Liver (tissue), 3 donors: ENCODE results near the gene RNF220.

ENCODE experiments used
- EGR1 ChIP-seq, 2 donors: IDR thresholded peaks; 2 replicates each; pipeline ENCODE4 v1.6.1; 2016 to 2018; ENCODE audit warnings: antibody characterized with exemption in 2 of 2, low read depth in 2 of 2
- FOXA1 ChIP-seq: IDR thresholded peaks from 2 replicates; pipeline ENCODE4 v1.6.1; 2016; ENCODE audit warnings: antibody characterized with exemption
- GABPA ChIP-seq, 2 donors: IDR thresholded peaks in 1 of 2; conservative IDR thresholded peaks in 1 of 2; 2 replicates each; pipeline ENCODE4 v1.6.1; 2016; ENCODE audit warnings: antibody characterized with exemption in 2 of 2, mild to moderate bottlenecking in 1 of 2, moderate library complexity in 1 of 2
- JUND ChIP-seq, 2 donors: IDR thresholded peaks; 2 replicates each; pipeline ENCODE4 v1.6.1; 2016; ENCODE audit warnings: antibody characterized with exemption in 2 of 2
- RAD21 ChIP-seq, 2 donors: IDR thresholded peaks; 2 replicates each; pipeline ENCODE4 v1.6.1; 2016; ENCODE audit warnings: antibody characterized with exemption in 2 of 2, mild to moderate bottlenecking in 2 of 2
- RXRA ChIP-seq, 2 donors: IDR thresholded peaks; 2 replicates each; pipeline ENCODE4 v1.6.1; 2017 to 2018; ENCODE audit warnings: antibody characterized with exemption in 2 of 2, mild to moderate bottlenecking in 1 of 2
- SP1 ChIP-seq: IDR thresholded peaks from 2 replicates; pipeline ENCODE4 v1.6.1; 2018; ENCODE audit warnings: antibody characterized with exemption, mild to moderate bottlenecking
- TAF1 ChIP-seq: conservative IDR thresholded peaks from 2 replicates; pipeline ENCODE4 v1.6.1; 2016; ENCODE audit warnings: antibody characterized with exemption, mild to moderate bottlenecking
- YY1 ChIP-seq: IDR thresholded peaks from 2 replicates; pipeline ENCODE4 v1.6.1; 2016; ENCODE audit warnings: antibody characterized with exemption, mild to moderate bottlenecking
- TF ChIP-seq, protein P1 (sequence below): fragments of 150-350 bp; IDR thresholded peaks from 2 replicates; pipeline ENCODE4 v1.5.1; 2017; ENCODE audit warnings: improper control_type of control experiment, low read depth, low read length; ENCODE audit not compliant: missing input control
- TF ChIP-seq, protein P2 (sequence below): IDR thresholded peaks from 2 replicates; pipeline ENCODE4 v1.6.1; 2016; ENCODE audit warnings: antibody characterized with exemption
- TF ChIP-seq, protein P3 (sequence below): IDR thresholded peaks from 2 replicates; pipeline ENCODE4 v1.6.1; 2016; ENCODE audit warnings: antibody characterized with exemption, mild to moderate bottlenecking
- TF ChIP-seq, protein P4 (sequence below): IDR thresholded peaks from 2 replicates; pipeline ENCODE4 v1.6.1; 2016; ENCODE audit warnings: antibody characterized with exemption
- TF ChIP-seq, protein P5 (sequence below): IDR thresholded peaks from 2 replicates; pipeline ENCODE4 v1.6.1; 2016; ENCODE audit warnings: antibody characterized with exemption
- donor health status: healthy.
- donor health status: healthy.

DNA sequence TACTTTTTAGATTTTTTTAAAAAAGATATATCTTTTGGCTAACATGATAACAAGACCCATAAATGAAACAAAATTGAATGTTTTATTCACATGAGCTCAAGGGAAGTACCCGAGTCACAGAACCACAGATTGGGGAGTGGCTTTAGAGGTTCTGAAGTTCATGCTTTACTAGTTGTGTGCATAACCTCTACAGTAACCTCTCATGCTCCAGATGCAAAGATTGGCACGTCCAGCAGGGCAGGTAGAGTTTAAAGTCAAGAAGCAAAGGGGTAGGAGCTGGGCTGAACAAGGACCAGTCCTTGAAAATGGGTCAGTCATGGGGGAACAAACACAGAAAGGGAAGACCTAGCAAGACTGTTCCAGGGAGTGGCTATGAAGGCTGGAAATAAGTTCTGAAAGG is 109.6 kb downstream of the RNF220 start:
- TF ChIP-seq, protein P1, sequence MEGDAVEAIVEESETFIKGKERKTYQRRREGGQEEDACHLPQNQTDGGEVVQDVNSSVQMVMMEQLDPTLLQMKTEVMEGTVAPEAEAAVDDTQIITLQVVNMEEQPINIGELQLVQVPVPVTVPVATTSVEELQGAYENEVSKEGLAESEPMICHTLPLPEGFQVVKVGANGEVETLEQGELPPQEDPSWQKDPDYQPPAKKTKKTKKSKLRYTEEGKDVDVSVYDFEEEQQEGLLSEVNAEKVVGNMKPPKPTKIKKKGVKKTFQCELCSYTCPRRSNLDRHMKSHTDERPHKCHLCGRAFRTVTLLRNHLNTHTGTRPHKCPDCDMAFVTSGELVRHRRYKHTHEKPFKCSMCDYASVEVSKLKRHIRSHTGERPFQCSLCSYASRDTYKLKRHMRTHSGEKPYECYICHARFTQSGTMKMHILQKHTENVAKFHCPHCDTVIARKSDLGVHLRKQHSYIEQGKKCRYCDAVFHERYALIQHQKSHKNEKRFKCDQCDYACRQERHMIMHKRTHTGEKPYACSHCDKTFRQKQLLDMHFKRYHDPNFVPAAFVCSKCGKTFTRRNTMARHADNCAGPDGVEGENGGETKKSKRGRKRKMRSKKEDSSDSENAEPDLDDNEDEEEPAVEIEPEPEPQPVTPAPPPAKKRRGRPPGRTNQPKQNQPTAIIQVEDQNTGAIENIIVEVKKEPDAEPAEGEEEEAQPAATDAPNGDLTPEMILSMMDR, result no peak
- TF ChIP-seq RAD21 (IDR thresholded peaks at IDR 0.05) (no peak), SP1 (no peak), FOXA1 (no peak), JUND (IDR thresholded peaks at IDR 0.05) (no peak), GABPA (IDR thresholded peaks at IDR 0.05 in 1 of 2, conservative IDR thresholded peaks at IDR 0.05 in 1 of 2) (no peak), TAF1 (no peak), YY1 (no peak), EGR1 (IDR thresholded peaks at IDR 0.05; ENCODE audit: low read depth in 2 of 2) (no peak), RXRA (IDR thresholded peaks at IDR 0.05) (no peak)
- TF ChIP-seq, protein P2, sequence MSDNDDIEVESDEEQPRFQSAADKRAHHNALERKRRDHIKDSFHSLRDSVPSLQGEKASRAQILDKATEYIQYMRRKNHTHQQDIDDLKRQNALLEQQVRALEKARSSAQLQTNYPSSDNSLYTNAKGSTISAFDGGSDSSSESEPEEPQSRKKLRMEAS, result no peak
- TF ChIP-seq, protein P3, sequence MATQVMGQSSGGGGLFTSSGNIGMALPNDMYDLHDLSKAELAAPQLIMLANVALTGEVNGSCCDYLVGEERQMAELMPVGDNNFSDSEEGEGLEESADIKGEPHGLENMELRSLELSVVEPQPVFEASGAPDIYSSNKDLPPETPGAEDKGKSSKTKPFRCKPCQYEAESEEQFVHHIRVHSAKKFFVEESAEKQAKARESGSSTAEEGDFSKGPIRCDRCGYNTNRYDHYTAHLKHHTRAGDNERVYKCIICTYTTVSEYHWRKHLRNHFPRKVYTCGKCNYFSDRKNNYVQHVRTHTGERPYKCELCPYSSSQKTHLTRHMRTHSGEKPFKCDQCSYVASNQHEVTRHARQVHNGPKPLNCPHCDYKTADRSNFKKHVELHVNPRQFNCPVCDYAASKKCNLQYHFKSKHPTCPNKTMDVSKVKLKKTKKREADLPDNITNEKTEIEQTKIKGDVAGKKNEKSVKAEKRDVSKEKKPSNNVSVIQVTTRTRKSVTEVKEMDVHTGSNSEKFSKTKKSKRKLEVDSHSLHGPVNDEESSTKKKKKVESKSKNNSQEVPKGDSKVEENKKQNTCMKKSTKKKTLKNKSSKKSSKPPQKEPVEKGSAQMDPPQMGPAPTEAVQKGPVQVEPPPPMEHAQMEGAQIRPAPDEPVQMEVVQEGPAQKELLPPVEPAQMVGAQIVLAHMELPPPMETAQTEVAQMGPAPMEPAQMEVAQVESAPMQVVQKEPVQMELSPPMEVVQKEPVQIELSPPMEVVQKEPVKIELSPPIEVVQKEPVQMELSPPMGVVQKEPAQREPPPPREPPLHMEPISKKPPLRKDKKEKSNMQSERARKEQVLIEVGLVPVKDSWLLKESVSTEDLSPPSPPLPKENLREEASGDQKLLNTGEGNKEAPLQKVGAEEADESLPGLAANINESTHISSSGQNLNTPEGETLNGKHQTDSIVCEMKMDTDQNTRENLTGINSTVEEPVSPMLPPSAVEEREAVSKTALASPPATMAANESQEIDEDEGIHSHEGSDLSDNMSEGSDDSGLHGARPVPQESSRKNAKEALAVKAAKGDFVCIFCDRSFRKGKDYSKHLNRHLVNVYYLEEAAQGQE, result no peak
- TF ChIP-seq, protein P4, sequence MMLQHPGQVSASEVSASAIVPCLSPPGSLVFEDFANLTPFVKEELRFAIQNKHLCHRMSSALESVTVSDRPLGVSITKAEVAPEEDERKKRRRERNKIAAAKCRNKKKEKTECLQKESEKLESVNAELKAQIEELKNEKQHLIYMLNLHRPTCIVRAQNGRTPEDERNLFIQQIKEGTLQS, result no peak
- TF ChIP-seq, protein P5, sequence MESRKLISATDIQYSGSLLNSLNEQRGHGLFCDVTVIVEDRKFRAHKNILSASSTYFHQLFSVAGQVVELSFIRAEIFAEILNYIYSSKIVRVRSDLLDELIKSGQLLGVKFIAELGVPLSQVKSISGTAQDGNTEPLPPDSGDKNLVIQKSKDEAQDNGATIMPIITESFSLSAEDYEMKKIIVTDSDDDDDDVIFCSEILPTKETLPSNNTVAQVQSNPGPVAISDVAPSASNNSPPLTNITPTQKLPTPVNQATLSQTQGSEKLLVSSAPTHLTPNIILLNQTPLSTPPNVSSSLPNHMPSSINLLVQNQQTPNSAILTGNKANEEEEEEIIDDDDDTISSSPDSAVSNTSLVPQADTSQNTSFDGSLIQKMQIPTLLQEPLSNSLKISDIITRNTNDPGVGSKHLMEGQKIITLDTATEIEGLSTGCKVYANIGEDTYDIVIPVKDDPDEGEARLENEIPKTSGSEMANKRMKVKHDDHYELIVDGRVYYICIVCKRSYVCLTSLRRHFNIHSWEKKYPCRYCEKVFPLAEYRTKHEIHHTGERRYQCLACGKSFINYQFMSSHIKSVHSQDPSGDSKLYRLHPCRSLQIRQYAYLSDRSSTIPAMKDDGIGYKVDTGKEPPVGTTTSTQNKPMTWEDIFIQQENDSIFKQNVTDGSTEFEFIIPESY, result no peak
